HL-60 (cell line): ENCODE data around the gene TUBB2A.

Experiments used
- DNase-seq, 2 experiments: peaks; one replicate each; pipeline ENCODE4 v3.0.0-alpha.2; 2010 to 2020; ENCODE audit warnings: low read depth in 1 of 2, low spot score in 1 of 2
- H3K27ac ChIP-seq: fragments of 250-450 bp; sonication (Bioruptor Pico); replicated peaks from 2 replicates; pipeline ENCODE4 v1.5.1; 2020; ENCODE audit warnings: mild to moderate bottlenecking, moderate library complexity
- H3K27me3 ChIP-seq: fragments of 250-450 bp; sonication (Bioruptor Pico); 2 replicates; pipeline ENCODE4 v1.5.1; 2021; ENCODE audit warnings: mild to moderate bottlenecking, moderate library complexity; ENCODE audit not compliant: insufficient read depth, poor library complexity, severe bottlenecking
- H3K4me3 ChIP-seq: replicated peaks from 2 replicates; pipeline ENCODE4 v1.5.1; 2011; ENCODE audit warnings: mild to moderate bottlenecking, control low read depth, low read length; ENCODE audit not compliant: insufficient read depth
- CTCF ChIP-seq: IDR thresholded peaks from one replicate; pipeline ENCODE4 v1.5.1; 2011; ENCODE audit warnings: low read length, control low read depth, inconsistent platforms; ENCODE audit not compliant: insufficient read depth
- GABPA ChIP-seq: IDR thresholded peaks from 2 replicates; pipeline ENCODE4 v1.6.1; 2012; ENCODE audit warnings: low read depth
- POLR2AphosphoS5 ChIP-seq: IDR thresholded peaks from 2 replicates; pipeline ENCODE4 v1.6.1; 2012; ENCODE audit warnings: low read depth
- SPI1 ChIP-seq: IDR thresholded peaks from 2 replicates; pipeline ENCODE4 v1.6.1; 2012; ENCODE audit warnings: low read depth, mild to moderate bottlenecking, borderline replicate concordance
- TF ChIP-seq, protein P1 (sequence below): IDR thresholded peaks from 2 replicates; pipeline ENCODE4 v1.6.1; 2012; ENCODE audit warnings: low read depth; ENCODE audit not compliant: insufficient replicate concordance

Gene TUBB2A

DNA sequence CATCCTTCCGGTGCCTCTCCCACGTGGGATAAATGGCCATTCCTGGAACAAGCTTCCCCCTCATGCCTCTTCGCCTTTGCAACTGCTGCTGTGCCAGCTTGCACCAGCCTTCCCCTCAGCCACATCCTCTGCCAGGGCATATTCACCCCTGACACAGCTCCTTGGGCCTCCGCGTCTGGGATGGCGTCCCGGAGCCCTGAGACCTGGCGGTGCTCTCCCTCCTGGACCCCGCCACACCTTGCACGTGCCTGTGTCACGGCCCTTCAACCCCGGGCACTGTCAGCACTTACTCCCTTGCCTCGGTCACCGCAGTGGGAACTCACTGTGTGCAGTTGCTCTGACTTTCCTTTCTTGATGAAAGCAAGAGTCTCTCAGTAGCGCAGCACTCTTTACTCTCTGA, 25.6 kb downstream of the TUBB2A start:
- H3K27ac ChIP-seq = no peak overlapping the region
- H3K4me3 ChIP-seq = no peak overlapping the region
- H3K27me3 ChIP-seq = no peaks in the 10 kb centered on the region
- no peak for DNase-seq
- no peak for TF ChIP-seq SPI1
- no peak for TF ChIP-seq POLR2AphosphoS5
- no peak for TF ChIP-seq CTCF
- TF ChIP-seq, protein P1, sequence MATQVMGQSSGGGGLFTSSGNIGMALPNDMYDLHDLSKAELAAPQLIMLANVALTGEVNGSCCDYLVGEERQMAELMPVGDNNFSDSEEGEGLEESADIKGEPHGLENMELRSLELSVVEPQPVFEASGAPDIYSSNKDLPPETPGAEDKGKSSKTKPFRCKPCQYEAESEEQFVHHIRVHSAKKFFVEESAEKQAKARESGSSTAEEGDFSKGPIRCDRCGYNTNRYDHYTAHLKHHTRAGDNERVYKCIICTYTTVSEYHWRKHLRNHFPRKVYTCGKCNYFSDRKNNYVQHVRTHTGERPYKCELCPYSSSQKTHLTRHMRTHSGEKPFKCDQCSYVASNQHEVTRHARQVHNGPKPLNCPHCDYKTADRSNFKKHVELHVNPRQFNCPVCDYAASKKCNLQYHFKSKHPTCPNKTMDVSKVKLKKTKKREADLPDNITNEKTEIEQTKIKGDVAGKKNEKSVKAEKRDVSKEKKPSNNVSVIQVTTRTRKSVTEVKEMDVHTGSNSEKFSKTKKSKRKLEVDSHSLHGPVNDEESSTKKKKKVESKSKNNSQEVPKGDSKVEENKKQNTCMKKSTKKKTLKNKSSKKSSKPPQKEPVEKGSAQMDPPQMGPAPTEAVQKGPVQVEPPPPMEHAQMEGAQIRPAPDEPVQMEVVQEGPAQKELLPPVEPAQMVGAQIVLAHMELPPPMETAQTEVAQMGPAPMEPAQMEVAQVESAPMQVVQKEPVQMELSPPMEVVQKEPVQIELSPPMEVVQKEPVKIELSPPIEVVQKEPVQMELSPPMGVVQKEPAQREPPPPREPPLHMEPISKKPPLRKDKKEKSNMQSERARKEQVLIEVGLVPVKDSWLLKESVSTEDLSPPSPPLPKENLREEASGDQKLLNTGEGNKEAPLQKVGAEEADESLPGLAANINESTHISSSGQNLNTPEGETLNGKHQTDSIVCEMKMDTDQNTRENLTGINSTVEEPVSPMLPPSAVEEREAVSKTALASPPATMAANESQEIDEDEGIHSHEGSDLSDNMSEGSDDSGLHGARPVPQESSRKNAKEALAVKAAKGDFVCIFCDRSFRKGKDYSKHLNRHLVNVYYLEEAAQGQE = no peak
- TF ChIP-seq GABPA = no peak

DNA sequence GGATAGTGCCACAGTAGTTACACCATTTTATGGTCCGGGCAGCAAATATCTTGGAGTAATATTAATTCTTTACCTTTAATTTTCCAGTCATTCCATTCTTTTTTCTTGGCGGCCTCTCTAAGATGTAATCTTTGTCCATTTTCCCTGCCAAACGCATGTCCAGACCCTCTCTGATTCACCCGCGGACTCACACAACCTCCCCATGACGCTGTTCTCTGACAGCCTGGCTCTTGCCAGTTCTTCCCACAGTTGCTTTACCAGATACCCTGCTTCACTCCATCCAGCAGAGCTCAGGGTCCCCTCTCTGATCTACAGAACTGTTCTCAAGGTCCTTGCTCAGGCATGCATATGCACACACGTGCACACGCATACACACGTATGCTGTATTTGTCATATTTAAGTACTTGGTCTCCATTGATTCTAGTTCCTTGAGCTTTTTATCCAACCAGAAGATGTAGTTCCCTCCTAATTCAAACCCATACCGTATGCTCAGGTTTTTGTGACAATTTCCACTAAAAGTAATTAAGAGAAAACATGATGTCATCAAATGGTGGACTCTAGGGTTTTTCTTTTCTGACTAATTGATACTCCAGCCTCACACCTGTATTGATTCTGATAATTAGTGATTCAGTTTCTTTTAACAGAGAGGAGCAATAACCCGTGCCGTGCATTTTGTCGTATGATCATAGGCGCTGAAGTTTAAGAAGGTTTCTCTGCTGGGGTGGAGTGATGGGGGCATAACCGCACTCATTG, 28.8 kb downstream of the TUBB2A start:
- Histone ChIP-seq H3K27ac (no peak overlapping the region), H3K4me3 (no peak overlapping the region), H3K27me3 (no peaks in the 10 kb centered on the region)
- no peak for DNase-seq
- TF ChIP-seq GABPA = no peak
- TF ChIP-seq, protein P1 = no peak
- no peak for TF ChIP-seq SPI1
- TF ChIP-seq POLR2AphosphoS5 = no peak
- TF ChIP-seq CTCF = no peak

DNA sequence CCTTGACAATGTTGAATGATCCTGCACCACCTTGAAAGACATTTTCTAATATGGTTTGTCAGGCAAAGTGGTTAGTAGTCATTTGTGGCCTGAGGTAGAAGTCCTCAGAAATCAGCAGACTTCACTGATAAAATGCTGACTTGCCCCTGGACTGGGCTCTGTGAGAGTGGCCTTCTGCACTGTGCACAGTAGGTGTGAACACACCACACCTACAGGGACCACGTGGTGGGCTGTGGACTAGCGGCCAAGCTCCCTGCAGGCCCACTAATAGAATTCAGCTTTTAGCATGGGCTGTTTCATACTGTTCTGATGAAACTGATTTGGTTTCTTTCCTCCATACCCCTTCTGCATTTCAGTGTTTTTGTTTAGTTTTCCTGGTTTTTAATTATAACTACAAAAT, 31.5 kb downstream of the TUBB2A start:
- Histone ChIP-seq H3K27ac (no peak overlapping the region), H3K27me3 (no peaks in the 10 kb centered on the region), H3K4me3 (no peak overlapping the region)
- TF ChIP-seq, protein P1 = no peak
- TF ChIP-seq CTCF (no peak), GABPA (no peak), SPI1 (no peak), POLR2AphosphoS5 (no peak)
- no peak for DNase-seq
